H1 (cell line): ENCODE results near the gene MACROD2. TPM values are rescaled to one million over a fixed set of nuclear protein-coding genes. Genes with fewer than 3 reads are reported as not detected.

ENCODE experiments used
- CTCF ChIA-PET: fragments of 300-600 bp; sonication (Branson Sonifier 250); formaldehyde crosslinking; loops from one replicate; lab custom pipeline; 2021; ENCODE audit not compliant: partially characterized antibody; lab: Charles Lee
- POLR2A ChIA-PET: fragments of 300-600 bp; sonication (Branson Sonifier 250); formaldehyde crosslinking; loops from one replicate; lab custom pipeline; 2021; ENCODE audit warnings: inconsistent platforms; ENCODE audit not compliant: partially characterized antibody; lab: Charles Lee
- DNase-seq, 2 experiments: peaks; one replicate each; pipeline versions ENCODE4 v3.0.0 to v3.0.0-alpha.2; 2010 to 2022; ENCODE audit warnings: low spot score in 2 of 2, low read depth in 1 of 2, mixed read lengths in 1 of 2
- FAIRE-seq: peaks from 2 replicates; lab custom pipeline; 2011; peaks lifted over from hg19 to GRCh38; lab: Jason Lieb, UNC
- H2AFZ ChIP-seq: 2 replicates; pipeline ENCODE4 v1.8.1; 2012; ENCODE audit warnings: low read length, inconsistent platforms
- H2AK5ac ChIP-seq: 2 replicates; pipeline ENCODE4 v1.6.1; 2013; ENCODE audit warnings: low read depth, low read length
- H2BK120ac ChIP-seq: replicated peaks from 2 replicates; pipeline ENCODE3; 2013; ENCODE audit warnings: low read depth, low read length, inconsistent platforms
- H2BK12ac ChIP-seq: 2 replicates; pipeline ENCODE4 v1.6.1; 2013; ENCODE audit warnings: low read depth, low read length
- H2BK15ac ChIP-seq: 2 replicates; pipeline ENCODE4 v1.6.1; 2013; ENCODE audit warnings: low read length
- H2BK20ac ChIP-seq: 2 replicates; pipeline ENCODE4 v1.6.1; 2013; ENCODE audit warnings: low read length
- H2BK5ac ChIP-seq: 2 replicates; pipeline ENCODE4 v1.6.1; 2013; ENCODE audit warnings: low read depth, low read length
- H3K14ac ChIP-seq: 2 replicates; pipeline ENCODE4 v1.6.1; 2013; ENCODE audit warnings: inconsistent platforms; ENCODE audit not compliant: insufficient read length
- H3K18ac ChIP-seq: 2 replicates; pipeline ENCODE4 v1.6.1; 2013; ENCODE audit warnings: low read length; ENCODE audit errors: extremely low read depth
- H3K23ac ChIP-seq: 2 replicates; pipeline ENCODE4 v1.6.1; 2013; ENCODE audit warnings: inconsistent platforms; ENCODE audit not compliant: insufficient read length
- H3K23me2 ChIP-seq: 2 replicates; pipeline ENCODE4 v1.6.1; 2013; ENCODE audit warnings: low read depth, low read length
- H3K27ac ChIP-seq: 2 replicates; pipeline ENCODE4 v1.6.1; 2011; ENCODE audit warnings: low read depth, low read length, inconsistent platforms
- H3K27me3 ChIP-seq, 4 experiments: replicated peaks in 1 of 4; 1 replicate in 1 of 4; 2 replicates in 3 of 4; pipeline versions ENCODE4 v1.6.1 to v1.8.1; 2011 to 2013; ENCODE audit warnings: low read length in 3 of 4, mild to moderate bottlenecking in 3 of 4, inconsistent platforms in 2 of 4, mixed read lengths in 2 of 4, moderate library complexity in 1 of 4; ENCODE audit not compliant: control insufficient read depth in 3 of 4, insufficient read depth in 3 of 4; ENCODE audit errors: extremely low read depth in 1 of 4
- H3K36me3 ChIP-seq, 4 experiments: 2 replicates each; pipeline versions ENCODE4 v1.6.1 to v1.8.1; 2011 to 2013; ENCODE audit warnings: mild to moderate bottlenecking in 4 of 4, low read length in 3 of 4, moderate library complexity in 2 of 4, control low read depth in 1 of 4, inconsistent platforms in 1 of 4; ENCODE audit not compliant: insufficient read depth in 4 of 4, control insufficient read depth in 2 of 4
- H3K4ac ChIP-seq: replicated peaks from 2 replicates; pipeline ENCODE3; 2013; ENCODE audit warnings: low read length, low read depth, mixed read lengths, inconsistent platforms; ENCODE audit not compliant: insufficient read length
- H3K4me1 ChIP-seq, 4 experiments: replicated peaks in 1 of 4; 1 replicate in 1 of 4; 2 replicates in 3 of 4; pipeline versions ENCODE4 v1.6.1 to v1.8.1; 2011 to 2013; ENCODE audit warnings: low read length in 3 of 4, inconsistent platforms in 2 of 4, mixed read lengths in 1 of 4; ENCODE audit not compliant: insufficient read depth in 4 of 4, control insufficient read depth in 3 of 4
- H3K4me2 ChIP-seq, 2 experiments: 2 replicates each; pipeline versions ENCODE4 v1.6.1 to v1.8.1; 2011 to 2013; ENCODE audit warnings: low read depth in 2 of 2, low read length in 2 of 2, control low read depth in 1 of 2, inconsistent platforms in 1 of 2, mild to moderate bottlenecking in 1 of 2; ENCODE audit not compliant: insufficient read depth in 1 of 2
- H3K4me3 ChIP-seq, 4 experiments: fragments of 200-600, 300-600 bp in 1 of 4; sonication (generic), shearing (Covaris generic), sonication (Bioruptor Twin) in 1 of 4; 2 replicates each; pipeline versions ENCODE4 v1.5.1 to v1.8.1; 2011 to 2016; ENCODE audit warnings: low read length in 4 of 4, low read depth in 3 of 4, control low read depth in 2 of 4, inconsistent platforms in 2 of 4, mild to moderate bottlenecking in 2 of 4, mixed read lengths in 1 of 4, moderate library complexity in 1 of 4; ENCODE audit not compliant: insufficient read depth in 2 of 4; ENCODE audit errors: extremely low read depth in 1 of 4
- H3K56ac ChIP-seq: replicated peaks from 2 replicates; pipeline ENCODE3; 2013; ENCODE audit warnings: low read depth, mild to moderate bottlenecking, mixed read lengths, low read length, inconsistent platforms; ENCODE audit not compliant: insufficient read length
- H3K79me1 ChIP-seq: 2 replicates; pipeline ENCODE4 v1.6.1; 2013; ENCODE audit warnings: low read depth, low read length, control low read depth
- H3K79me2 ChIP-seq, 2 experiments: 2 replicates each; pipeline versions ENCODE4 v1.6.1 to v1.8.1; 2012 to 2013; ENCODE audit warnings: low read length in 2 of 2, mild to moderate bottlenecking in 2 of 2, inconsistent platforms in 1 of 2; ENCODE audit not compliant: insufficient read depth in 2 of 2, control insufficient read depth in 1 of 2
- H3K9ac ChIP-seq, 4 experiments: replicated peaks in 1 of 4; 1 replicate in 1 of 4; 2 replicates in 3 of 4; pipeline versions ENCODE4 v1.6.1 to v1.8.1; 2011 to 2013; ENCODE audit warnings: low read depth in 3 of 4, low read length in 3 of 4, control low read depth in 2 of 4, mild to moderate bottlenecking in 2 of 4, moderate library complexity in 2 of 4, inconsistent platforms in 1 of 4; ENCODE audit errors: extremely low read depth in 1 of 4
- H3K9me3 ChIP-seq, 2 experiments: 2 replicates each; pipeline versions ENCODE4 v1.6.1 to v1.8.1; 2012 to 2013; ENCODE audit warnings: mild to moderate bottlenecking in 2 of 2, moderate library complexity in 2 of 2, control low read depth in 1 of 2, inconsistent platforms in 1 of 2, low read depth in 1 of 2, low read length in 1 of 2, mixed read lengths in 1 of 2; ENCODE audit not compliant: insufficient read depth in 2 of 2
- H4K20me1 ChIP-seq, 2 experiments: replicated peaks in 1 of 2; 2 replicates each; pipeline versions ENCODE3 to v1.8.1; 2011 to 2013; ENCODE audit warnings: inconsistent platforms in 2 of 2, low read length in 2 of 2, mild to moderate bottlenecking in 1 of 2; ENCODE audit not compliant: insufficient read depth in 2 of 2, control insufficient read depth in 1 of 2
- H4K5ac ChIP-seq: 2 replicates; pipeline ENCODE4 v1.6.1; 2013; ENCODE audit warnings: low read length, low read depth, mixed read lengths, inconsistent platforms; ENCODE audit not compliant: insufficient read length
- H4K8ac ChIP-seq: 2 replicates; pipeline ENCODE4 v1.8.0; 2013; ENCODE audit warnings: mild to moderate bottlenecking, moderate library complexity, low read length, inconsistent platforms; ENCODE audit not compliant: insufficient read depth; ENCODE audit errors: extremely low read depth
- H4K91ac ChIP-seq: replicated peaks from 2 replicates; pipeline ENCODE3; 2013; ENCODE audit warnings: low read length, mixed read lengths, inconsistent platforms; ENCODE audit not compliant: insufficient read length
- CEBPB ChIP-seq: IDR thresholded peaks from 2 replicates; pipeline ENCODE4 v1.6.1; 2012; ENCODE audit warnings: low read depth, low read length
- CHD2 ChIP-seq: IDR thresholded peaks from 2 replicates; pipeline ENCODE4 v1.6.1; 2012; ENCODE audit warnings: low read length, improper control_type of control experiment
- EP300 ChIP-seq, 2 experiments: IDR thresholded peaks; 1 replicate in 1 of 2; 2 replicates in 1 of 2; pipeline ENCODE4 v1.6.1; 2011 to 2012; ENCODE audit warnings: low read depth in 2 of 2, low read length in 2 of 2, mild to moderate bottlenecking in 2 of 2, borderline replicate concordance in 1 of 2, inconsistent platforms in 1 of 2, moderate library complexity in 1 of 2
- WGBS, 2 experiments: shearing (Covaris generic) in 1 of 2; methylation state at CpG; one replicate each; pipeline versions ENCODE4 v1.1.6 to v1.1.7; 2013 to 2015; ENCODE audit warnings: low lambda C conversion rate in 2 of 2, mixed read lengths in 2 of 2, inconsistent platforms in 1 of 2, low coverage in 1 of 2, missing lambda C conversion rate in 1 of 2; ENCODE audit not compliant: insufficient replicate concordance in 2 of 2, insufficient coverage in 1 of 2, insufficient read length in 1 of 2; ENCODE audit errors: extremely low coverage in 1 of 2, missing lambda C conversion rate in 1 of 2; 5-methylcytosine and 5-hydroxymethylcytosine counted together
- polyA plus RNA-seq, 7 experiments: library from polyadenylated mRNA; depleted of rRNA in 3 of 7; stranded (reverse) in 5 of 7; unstranded in 2 of 7; fragments of >200 nt in 5 of 7; fragments of 200-250 nt in 2 of 7; gene quantifications; 1 replicate in 5 of 7; 2 replicates in 1 of 7; 4 replicates in 1 of 7; pipeline versions ENCODE4 v1.2.1 to v1.2.3, GENCODE V29; 2011 to 2013; ENCODE audit warnings: missing spikeins in 2 of 7, mixed read lengths in 2 of 7
- total RNA-seq: library from RNA; stranded (reverse); fragmentation: NEBNext Ultra II Directional; extraction: Animal tissue kit (Norgen Biotek cat#: 25700); gene quantifications from 2 replicates; pipeline ENCODE4 v1.2.1, GENCODE V29; 2021

The MACROD2 gene
- total and polyA plus RNA-seq, 2 of the 8 experiments (the other 6 are each of a cell fraction or from before 2014, with no cell fraction given): 0.70 to 3.9 TPM

- no peak overlapping the region for H3K9ac ChIP-seq
- no peak for DNase-seq
These were observed 250.2 kb downstream of the MACROD2 start for GRCh38 chr20:14245368-14245970.

More at GRCh38 chr20:14245368-14245970, 250.2 kb downstream of the MACROD2 start:
- POLR2A ChIA-PET: interaction anchor here (0.6 kb wide), 1 partner anchor 12 kb away, joined by 3 read pairs; no protein-coding TSS in a partner anchor
- peak; percentile 10; the same call in 1 of the 2 replicates for TF ChIP-seq CEBPB
- TF ChIP-seq CHD2: no peak
- no peak for TF ChIP-seq EP300 (IDR thresholded peaks at IDR 0.05; ENCODE audit: borderline replicate concordance in 1 of 2, low read depth in 2 of 2, low read length in 2 of 2)
- TF ChIP-seq, all 59 proteins: peak for 1
- Histone ChIP-seq H3K23me2 (no peaks in the 10 kb centered on the region), H3K4me1 (no peaks in the 10 kb centered on the region), H3K4me3 (no peak overlapping the region), H3K4ac (no peak overlapping the region), H3K14ac (no peak overlapping the region), H3K79me2 (no peaks in the 10 kb centered on the region), H3K36me3 (no peaks in the 10 kb centered on the region), H3K23ac (no peak overlapping the region), H3K27me3 (no peaks in the 10 kb centered on the region), H4K8ac (no peak overlapping the region), H2AFZ (no peak overlapping the region), H3K9me3 (no peaks in the 10 kb centered on the region), H2BK5ac (no peak overlapping the region), H2AK5ac (no peak overlapping the region), H4K20me1 (no peaks in the 10 kb centered on the region), H3K18ac (no peak overlapping the region), H2BK15ac (no peak overlapping the region), H3K27ac (no peak overlapping the region), H4K91ac (no peak overlapping the region), H3K4me2 (no peak overlapping the region), H4K5ac (no peak overlapping the region), H3K56ac (no peak overlapping the region), H2BK120ac (no peak overlapping the region), H2BK12ac (no peak overlapping the region), H2BK20ac (no peak overlapping the region), H3K79me1 (no peaks in the 10 kb centered on the region)
- 83% methylated on average over 1 of the region's 1 CpG; no CpG with 5 or more reads in 1 of the 2 experiments for WGBS, 2 experiments
- FAIRE-seq: no peak
- CTCF ChIA-PET: interaction anchor here (1.4 to 2.7 kb wide), 2 partner anchors 19 to 52 kb away, joined by 4 to 13 read pairs; no protein-coding TSS in a partner anchor
